Posterior vena cava (tissue), 2 donors: ENCODE measurements around the gene LRRN4. TPM values are rescaled to one million over a fixed set of nuclear protein-coding genes. Genes with fewer than 3 reads are reported as not detected.
"Not testable (repeated sequence)": the region's sequence is repeated elsewhere in the genome, so short reads cannot be mapped to it uniquely, and the experiment has no call there.

Experiments
- DNase-seq: peaks from one replicate; pipeline ENCODE4 v3.0.0-alpha.2; 2020; ENCODE audit warnings: low spot score
- intact Hi-C, 2 donors: fragments of 100-400 bp; cut with DNase I; formaldehyde crosslinking; loops; one replicate each; pipeline versions ENCODE4 v1.14.1 to v1.14.2; 2022 to 2023
- total RNA-seq, 2 donors: library from RNA; stranded (reverse); fragmentation: NEBNext Ultra II Directional; extraction: Animal tissue kit (Norgen Biotek cat#: 25700); gene quantifications; one replicate each; pipeline ENCODE4 v1.2.1, GENCODE V29; 2021
- donor health status: DM: yes; HTN: yes; CAD: no.
- donor health status: DM: yes; HTN: yes; CAD: no.

LRRN4 gene
- total RNA-seq, 2 donors from 2014 or later = 0.10 to 0.19 TPM

DNA sequence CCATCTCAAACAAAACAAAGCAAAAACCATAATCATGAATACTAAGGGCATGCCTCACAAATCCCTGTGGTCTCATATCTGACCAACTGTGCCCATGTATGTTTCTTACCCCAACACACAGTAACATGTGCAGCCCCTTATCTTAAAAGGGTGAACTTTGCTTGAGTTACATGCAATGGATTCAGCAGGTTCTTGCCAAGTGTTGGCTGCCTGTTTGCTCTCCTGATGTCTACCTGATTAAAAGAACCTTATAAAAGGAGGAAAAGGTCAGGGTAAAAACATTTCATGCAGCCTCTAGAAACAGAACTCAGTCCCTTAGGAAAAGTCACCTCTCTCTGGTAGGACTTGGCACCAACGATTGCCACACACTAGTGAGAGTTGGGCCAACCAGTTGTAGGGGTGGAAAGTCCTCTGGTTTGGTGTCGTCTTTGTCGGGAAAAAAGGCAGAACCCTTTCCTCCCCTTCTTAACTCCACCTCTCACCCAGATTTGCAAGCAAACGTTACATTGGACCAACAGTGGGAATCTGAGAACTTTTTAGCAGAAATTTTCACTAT lies 14.0 kb upstream of the LRRN4 start:
- intact Hi-C loops = no loop called here
- DNase-seq = no peak

DNA sequence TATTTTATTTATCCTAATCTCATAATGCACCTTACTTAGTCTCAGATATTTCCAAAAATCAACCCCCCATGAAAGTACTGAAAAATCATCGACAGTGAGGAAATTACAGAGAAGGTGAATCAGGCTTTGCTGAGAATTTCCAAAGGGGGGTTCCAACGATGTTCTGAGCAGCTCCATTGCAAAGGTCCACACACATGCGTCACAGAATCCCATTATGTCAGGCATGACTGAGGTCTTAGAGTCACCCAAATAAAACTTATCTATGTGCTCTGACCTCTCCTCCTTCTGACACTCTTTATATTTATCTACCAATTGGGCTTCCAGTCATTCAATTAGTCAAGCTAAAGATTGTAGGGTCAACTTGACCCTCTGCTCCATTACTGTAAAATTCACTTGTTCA lies 12.7 kb upstream of the LRRN4 start:
- DNase-seq = no peak
- intact Hi-C loops = no loop called here

DNA sequence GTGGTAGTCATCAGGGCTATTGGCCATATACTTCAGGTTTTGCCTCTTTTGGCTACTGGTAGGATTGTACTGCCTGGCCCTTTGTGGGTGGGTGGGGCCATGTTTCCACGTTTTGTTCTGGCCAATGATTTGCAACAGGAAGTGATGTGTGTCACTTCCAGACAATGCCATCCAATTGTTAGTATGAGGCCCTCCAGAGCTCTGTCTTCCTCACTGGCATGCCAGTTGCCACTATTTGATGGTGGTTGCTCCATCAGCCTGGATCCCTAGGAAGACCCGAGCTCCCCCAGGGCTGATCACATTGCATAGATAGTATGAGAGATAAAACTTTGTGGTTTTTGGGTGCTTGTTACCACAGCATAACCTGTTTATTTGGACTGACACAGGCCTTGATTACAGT lies 7.7 kb upstream of the LRRN4 start:
- intact Hi-C loops = loop anchor here in 1 of 2 donors (2.0 kb wide), 1 partner anchor 23 kb away; no protein-coding TSS in a partner anchor
- no peak for DNase-seq

DNA sequence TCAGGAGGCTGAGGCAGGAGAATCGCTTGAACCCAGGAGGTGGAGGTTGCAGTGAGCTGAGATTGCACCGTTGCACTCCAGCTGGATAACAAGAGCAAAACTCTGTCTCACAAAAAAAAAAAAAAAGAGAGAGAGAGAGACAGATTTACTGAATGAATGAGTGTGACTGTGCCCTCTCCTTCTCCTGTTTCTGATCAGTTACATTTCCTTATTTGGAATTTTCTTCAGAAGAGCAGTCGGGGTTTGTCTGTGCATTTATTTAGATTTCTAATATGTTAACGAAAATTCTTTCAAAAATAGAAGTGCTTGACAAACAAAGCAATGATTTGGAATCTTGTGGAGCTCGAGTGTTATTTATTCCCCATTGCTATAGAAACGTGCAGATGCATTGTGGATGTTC lies 6.4 kb upstream of the LRRN4 start:
- no peak for DNase-seq

DNA sequence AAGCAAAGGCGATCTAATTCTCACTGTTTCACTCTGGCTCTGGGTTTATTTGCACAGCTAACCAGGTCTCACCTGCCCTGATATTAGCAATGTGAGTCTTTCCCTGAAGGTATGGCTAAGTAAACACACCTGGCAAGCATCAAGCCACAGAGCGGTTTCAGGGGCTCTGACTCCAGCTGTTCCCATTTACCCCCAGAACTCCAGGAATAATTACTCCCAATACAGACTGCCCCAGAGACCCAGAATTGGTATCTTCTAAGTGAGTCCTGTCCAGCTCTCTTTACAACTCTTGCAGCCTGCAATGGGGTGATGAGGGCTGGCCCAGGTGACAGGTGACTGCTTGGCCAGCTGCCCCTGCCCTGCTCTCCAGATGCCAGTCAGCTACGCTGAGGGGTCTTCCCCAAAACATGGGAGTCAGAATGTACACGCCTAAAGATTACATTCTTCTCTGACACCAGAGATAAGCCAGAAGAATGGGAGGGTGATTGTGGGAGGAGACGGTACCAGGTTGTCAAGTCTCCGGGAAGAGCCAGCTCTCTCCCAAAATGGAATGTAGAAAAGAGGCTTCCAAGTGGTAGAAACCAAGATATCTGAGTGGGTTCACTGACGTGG lies 4.9 kb upstream of the LRRN4 start:
- no peak for DNase-seq
- intact Hi-C loops = no loop called here

More for the DNA sequence above, 6.4 kb upstream of the LRRN4 start:
- intact Hi-C loops = loop anchor here in 1 of 2 donors (2.0 kb wide), 1 partner anchor 25 kb away; no protein-coding TSS in a partner anchor

DNA sequence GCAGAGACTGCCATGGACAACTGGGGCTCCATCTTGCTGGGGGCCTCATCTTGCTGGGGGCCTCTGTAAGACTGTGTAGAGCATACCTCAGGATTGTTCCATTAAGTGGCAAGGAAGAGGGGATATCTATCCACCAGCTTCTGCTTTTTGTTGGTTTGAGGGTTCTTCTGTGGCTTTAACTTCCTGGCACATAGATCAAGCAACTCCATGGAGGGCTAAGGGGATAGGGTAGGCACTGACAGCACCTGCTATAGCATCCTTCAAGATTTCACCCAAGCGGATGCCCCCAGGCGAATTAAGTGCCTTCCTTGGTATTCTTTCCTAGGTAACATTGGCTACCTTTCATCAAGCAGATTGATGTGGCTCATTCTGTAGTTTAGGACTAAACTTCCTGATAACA lies 3.8 kb upstream of the LRRN4 start:
- intact Hi-C loops = loop anchor here in 1 of 2 donors (1.0 kb wide), 1 partner anchor 16 kb away; no protein-coding TSS in a partner anchor

DNA sequence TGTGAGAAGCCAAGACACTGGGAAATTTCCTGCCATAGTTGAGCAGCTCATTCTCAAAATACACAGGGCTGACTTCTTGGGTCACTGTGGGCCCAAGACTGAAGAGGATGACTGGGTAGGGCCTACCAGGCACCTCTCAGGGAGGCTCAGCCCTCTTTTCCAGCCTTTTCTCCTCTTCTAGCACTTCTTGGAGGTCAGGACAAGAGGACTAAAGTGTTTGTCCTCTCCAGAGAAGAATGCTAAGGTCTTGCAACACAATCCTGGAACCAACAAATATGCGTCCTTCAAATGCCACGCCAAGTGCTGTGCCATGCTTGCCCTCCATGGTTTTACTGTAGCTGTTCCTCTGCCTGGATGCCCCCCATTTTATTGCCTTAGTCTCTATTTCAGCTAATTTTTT lies 3.3 kb upstream of the LRRN4 start:
- no peak for DNase-seq
- intact Hi-C loops = loop anchor here in 1 of 2 donors (1.0 kb wide), 1 partner anchor 16 kb away; no protein-coding TSS in a partner anchor

More for the DNA sequence above, 3.8 kb upstream of the LRRN4 start:
- DNase-seq = no peak

DNA sequence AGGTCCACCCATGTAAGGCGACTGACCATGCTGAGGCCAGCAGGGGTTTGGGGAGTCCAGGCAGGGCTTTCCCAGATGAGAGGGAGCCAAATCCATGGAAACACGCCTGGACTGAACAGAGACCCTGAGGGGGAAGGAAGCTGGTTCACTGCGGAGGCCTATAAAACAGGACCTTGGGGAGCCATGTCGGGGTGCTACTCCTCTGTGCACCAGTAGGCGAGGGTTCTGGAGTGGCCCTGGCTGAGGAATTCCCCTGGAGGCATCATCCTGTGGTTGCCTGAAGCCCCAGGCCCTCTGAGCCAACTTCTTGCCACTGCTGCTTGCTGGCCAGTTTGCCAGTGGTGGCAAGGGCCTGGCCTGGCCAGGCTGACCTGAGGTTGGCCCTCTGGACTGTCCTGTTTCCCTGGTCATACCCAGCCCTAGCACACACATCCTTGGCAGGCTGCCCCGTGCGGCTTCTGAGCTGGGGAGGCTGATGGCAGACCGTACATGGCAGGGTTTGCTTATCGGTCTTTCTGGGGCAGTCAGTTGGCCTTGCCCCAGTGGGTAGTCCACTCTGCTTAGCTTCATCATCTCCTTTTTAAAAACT lies 2.2 kb upstream of the LRRN4 start:
- no peak for DNase-seq
- intact Hi-C loops = no loop called here

DNA sequence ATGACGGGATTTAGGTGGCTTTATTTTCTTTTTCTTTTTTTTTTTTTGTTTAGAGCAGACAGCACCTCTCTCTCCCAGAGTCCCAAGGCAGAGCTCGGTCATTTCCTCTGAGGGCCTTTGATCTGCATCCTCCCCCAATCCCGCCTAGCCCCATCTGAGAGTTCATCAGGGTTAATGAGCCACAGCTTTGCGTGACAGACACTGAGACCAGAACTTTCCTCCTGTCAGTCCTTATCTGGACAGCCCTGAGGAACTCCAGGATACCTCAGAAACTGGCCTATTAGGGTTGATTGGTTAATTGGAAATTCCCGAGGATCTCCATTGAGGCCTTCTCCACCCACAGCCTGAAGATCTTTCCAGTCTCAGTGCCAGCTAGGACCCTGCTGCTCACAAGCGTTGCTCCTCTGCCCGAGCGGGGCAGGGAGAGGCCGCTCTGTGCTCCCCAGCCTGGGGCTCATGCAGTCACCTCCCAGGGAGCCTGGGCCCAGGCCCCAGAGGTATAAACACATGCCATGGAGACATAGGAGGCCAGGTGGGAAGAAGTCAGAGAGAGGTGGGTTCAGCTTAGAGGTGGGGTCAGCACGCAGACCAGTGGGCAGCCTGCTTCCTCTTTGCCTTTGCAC lies 1.4 kb upstream of the LRRN4 start:
- no peak for DNase-seq
- intact Hi-C loops = no loop called here

DNA sequence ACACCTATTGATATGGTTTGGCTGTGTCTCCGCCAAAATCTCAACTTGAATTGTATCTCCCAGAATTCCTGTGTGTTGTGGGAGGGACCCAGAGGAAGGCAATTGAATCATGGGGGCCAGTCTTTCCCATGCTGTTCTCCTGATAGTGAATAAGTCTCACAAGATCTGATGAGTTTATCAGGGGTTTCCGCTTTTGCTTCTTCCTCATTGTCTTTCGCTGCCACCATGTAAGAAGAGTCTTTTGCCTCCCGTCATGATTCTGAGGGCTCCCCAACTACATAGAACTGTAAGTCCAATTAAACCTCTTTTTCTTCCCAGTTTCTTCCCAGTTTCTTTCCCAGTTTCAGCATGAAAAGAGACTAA lies 810 bp upstream of the LRRN4 start:
- DNase-seq, intact Hi-C loops: not testable (repeated sequence)

DNA sequence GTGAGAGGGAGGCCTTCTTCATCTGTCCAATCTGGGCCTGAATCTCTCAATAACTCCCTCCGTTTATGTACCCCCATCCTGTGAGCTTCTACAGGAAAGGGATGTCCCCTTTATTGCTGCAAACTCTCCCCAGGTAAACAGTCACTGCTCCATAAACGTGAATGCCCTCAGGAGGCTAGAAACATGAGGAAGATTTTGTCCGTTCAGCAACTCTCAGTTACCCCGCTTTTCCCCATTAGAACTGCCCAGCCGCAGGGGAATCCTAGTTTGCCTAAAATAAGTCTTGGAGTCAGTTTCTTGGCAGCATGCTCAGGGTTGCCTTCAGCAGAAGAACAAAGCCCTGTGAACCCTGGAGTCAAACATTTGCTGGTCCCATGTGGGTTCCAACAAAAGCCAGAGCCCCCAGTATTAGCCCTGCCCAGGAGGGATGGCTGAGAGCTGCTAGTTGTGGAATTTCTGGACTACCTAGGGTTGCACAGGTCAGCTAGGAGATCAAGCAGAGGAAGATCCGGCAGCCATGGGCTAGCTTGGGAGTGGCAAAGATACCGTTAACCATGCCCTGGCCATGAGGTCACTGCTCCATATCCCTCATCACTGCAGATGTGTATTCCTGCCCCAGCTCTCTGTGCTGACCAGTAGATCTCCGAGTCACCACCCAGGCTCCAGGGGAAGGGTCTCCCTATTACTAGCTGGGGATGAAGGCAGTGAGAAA lies 640 bp downstream of the LRRN4 start:
- no peak for DNase-seq
- intact Hi-C loops = no loop called here

DNA sequence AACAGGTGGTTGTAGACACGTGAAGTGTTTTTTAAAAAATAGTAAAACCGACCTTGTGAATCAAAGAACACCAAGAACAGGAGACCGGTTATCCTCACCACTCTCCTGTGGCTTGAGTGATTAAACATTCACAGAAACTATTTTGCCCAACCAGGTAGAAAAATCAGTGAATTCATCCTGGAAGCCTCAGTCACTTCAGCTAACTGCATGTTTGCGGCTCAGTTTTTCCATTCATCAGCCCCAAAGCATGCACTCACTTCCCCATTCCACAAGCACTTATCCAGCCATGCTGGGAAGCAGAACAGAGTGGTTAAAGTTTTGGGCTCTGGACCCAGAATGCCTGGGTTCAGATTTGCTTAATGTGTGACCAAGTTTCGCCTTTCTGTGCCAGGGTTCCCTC lies 2.4 kb downstream of the LRRN4 start:
- no peak for DNase-seq
- intact Hi-C loops = no loop called here

DNA sequence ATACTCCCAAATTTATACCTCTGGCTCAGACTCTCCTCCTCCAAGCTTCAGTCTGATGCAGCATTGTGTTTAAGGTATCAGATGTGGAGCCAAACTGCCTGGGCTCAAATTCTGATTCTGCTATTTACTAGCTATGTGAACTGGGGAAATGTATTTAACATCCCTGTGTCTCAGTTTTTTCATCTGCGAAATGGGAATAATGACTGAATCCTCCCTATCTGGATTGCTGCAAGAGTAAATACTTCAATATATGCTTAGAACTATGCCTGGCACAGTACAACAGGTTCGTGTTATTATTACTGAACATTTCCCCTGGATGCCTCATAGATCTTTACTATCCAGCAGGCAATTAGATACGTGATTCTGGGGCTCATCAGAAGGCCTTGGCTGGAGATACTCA lies 5.5 kb downstream of the LRRN4 start:
- no peak for DNase-seq
- intact Hi-C loops = no loop called here

DNA sequence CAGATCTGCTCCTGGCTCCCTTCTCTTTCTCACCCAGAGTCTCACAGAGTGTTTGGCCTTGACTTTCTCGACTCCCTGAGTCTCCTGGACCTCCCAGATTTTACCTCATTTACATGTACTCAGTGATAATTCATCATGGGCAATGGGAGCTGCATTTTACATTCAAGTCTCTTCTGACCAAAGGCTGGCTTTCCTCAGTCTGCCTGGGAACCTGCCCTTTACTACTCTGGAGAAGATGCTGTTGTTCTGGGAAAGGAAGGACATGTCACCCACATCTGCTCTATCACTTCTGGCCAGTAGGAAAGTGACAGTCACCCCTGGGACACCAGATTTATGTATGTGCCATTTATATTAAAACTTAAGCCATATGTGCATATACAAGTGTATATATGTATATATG lies 7.4 kb downstream of the LRRN4 start:
- intact Hi-C loops = no loop called here
- DNase-seq = no peak

DNA sequence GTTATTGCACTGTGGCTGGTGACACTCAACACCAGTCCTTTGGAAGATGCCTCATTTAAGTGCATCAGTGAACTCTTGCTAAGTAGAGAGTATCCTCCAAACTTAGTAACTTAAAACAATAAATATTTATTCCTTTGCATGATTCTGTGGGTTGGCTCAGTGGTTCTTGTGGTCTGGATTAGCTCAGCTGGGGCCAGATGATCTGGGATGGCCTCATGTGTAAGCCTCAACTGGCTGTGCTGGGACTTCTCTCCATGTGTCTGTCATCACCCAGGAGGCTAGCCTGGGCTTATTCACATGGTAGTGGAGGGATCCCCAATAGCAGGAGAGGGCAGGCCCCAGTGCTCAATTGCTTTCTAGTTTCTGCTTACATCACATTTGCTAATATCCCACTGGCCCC lies 8.3 kb downstream of the LRRN4 start:
- intact Hi-C loops = no loop called here
- DNase-seq = no peak

DNA sequence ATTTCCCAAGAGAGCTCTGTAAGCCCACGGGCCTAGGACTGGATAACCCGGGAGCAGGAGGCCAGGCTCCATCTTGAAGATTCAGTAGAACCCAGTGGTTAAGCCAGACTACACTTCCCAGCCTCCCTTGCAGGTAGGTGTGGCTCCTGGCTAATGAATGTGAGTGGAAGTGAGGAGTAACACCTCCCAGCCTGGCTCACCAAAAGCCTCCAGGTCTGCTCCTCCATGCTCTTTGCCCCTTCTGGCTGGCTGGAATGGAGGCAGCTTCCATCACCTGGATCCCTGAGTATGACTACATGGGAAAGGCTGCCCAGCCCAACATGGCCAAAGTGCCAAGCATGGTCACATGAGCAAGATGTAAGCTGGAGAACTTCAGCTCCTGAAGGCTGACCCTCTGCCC lies 9.7 kb downstream of the LRRN4 start:
- no peak for DNase-seq
- intact Hi-C loops = no loop called here

DNA sequence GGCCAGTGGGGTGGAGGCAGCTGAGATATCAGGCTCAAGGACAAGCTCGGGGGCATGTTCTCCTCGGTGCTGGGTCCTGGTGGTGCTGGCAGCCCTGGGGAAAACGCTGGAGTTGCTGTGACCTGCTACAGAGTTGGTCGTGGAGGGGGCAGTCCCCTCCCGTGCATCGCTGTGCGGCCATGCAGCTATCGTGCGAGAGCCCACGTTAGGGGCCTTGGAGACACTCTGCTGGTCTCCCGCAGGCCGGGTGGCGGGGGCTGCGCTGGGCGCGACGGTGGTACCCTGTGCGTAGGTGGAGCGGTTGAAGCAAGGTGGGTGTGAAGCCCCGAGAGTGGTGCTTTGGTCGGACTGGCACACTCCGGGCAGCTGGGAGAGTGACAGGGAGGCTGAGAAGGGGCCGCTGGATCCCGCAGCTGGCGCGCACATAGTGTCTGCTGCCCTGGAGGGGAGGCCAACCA lies 12.0 kb downstream of the LRRN4 start:
- DNase-seq = no peak
- intact Hi-C loops = no loop called here

DNA sequence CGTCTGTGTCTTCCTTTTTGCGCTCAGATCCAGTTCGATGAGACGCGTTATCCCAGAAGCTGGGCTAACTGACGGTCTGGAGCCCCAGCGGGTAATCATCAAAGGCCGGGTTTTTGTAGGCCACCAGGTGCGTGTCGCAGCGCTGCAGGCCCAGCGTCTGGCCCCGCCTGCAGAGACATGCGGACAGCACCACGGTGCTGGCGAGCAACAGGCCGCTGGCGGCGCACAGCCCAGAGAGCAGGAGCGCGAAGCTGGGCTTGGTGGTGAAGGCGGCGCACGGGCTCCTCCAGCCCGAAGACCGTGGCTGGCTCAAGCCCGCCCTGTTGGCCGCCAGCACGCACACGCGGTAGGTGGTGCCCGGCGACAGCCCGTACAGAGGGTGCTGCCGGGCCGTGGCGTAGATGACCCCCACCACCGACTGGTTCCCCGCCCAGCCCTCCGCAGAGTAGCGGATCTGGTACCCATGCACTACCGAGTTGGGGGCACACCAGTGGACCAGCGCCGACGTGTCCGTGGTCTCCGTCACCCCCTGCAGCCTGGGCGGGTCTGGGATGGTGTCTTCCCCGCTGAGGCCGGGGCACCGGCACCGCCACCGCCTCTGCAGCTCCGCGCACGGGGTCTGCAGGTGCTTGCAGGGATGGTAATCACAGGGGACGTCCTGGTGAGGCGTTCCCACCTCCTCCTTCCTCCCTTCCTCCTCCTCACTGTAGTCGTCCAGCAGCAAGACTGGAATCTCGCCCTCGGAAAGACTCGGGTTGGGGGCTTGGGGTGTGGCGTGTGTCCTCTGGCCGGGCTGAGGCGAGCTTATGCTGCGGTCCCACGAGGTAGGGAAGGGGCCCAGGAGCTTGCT lies 12.7 kb downstream of the LRRN4 start:
- DNase-seq = no peak
- intact Hi-C loops = no loop called here

DNA sequence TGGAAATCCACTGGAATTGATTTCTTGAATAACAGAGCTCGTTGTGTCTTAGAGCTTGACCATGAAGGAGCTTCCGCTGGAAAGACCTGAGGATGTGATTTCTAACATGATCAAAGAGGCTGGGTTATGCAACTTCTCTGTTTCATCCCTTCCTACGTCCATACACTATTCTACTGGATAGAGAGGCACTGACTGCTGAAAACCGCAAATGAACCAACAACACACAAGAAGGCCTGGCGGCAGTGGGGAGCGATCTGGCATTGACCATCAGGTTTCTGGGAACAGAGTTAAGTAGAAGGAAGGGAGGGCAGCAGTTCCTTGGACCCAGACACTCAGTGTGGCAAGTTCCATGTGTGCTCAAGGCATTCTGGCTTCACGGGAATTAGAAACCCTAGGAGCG lies 13.3 kb downstream of the LRRN4 start:
- no peak for DNase-seq
- intact Hi-C loops = no loop called here
